ENCODE data around the gene NTRK3. TPM values are rescaled to one million over a fixed set of nuclear protein-coding genes. Genes with fewer than 3 reads are reported as not detected.

Gene NTRK3
- total RNA-seq, 1 experiment from 2014 or later, result not detected

GRCh38 chr15:88069561-88069960 lies 187.0 kb downstream of the NTRK3 start:
- ATAC-seq (no peak), DNase-seq (no peak)
- H3K9me3 ChIP-seq (ENCODE audit: low read length), result no peaks in the 10 kb centered on the region
- H3K79me2 ChIP-seq (ENCODE audit: low read length), result no peaks in the 10 kb centered on the region
- no peaks in the 10 kb centered on the region for H3K4me1 ChIP-seq (ENCODE audit: insufficient read depth, low read length)
- no peak overlapping the region for H3K27ac ChIP-seq (ENCODE audit: low read length)
- H3K36me3 ChIP-seq (ENCODE audit: low read depth, low read length), result no peaks in the 10 kb centered on the region
- POLR2A ChIA-PET (ENCODE audit: unreplicated experiment), result no interaction called here
- CTCF ChIA-PET, result no interaction called here
- intact Hi-C loops (cut with micrococcal nuclease), result no loop called here
- H2AFZ ChIP-seq (ENCODE audit: low read length), result no peak overlapping the region
- H3K4me3 ChIP-seq (ENCODE audit: low read length), result no peak overlapping the region
- BruUV-seq (replicated peaks), result no TSS peak
- TF ChIP-seq CTCF (conservative IDR thresholded peaks at IDR 0.05; ENCODE audit: low read depth, low read length) (no peak), EZH2 (IDR thresholded peaks at IDR 0.05; ENCODE audit: low read length, unreplicated experiment) (no peak), EZH2phosphoT487 (IDR thresholded peaks at IDR 0.05; ENCODE audit: borderline replicate concordance, low read length) (no peak)
- H3F3A ChIP-seq (ENCODE audit: low read length, unreplicated experiment), result no peaks in the 10 kb centered on the region
- H3K9ac ChIP-seq (ENCODE audit: low read length), result no peak overlapping the region
- H3K9me2 ChIP-seq (replicated peaks; ENCODE audit: low read length), result no peaks in the 10 kb centered on the region
- no peak overlapping the region for H3K4me2 ChIP-seq (ENCODE audit: low read length)
- no peaks in the 10 kb centered on the region for H4K20me1 ChIP-seq (ENCODE audit: low read length)
- H3K27me3 ChIP-seq (ENCODE audit: low read length), result no peaks in the 10 kb centered on the region

GRCh38 chr15:88067331-88067685 lies 189.2 kb downstream of the NTRK3 start:
- Histone ChIP-seq H3K4me1 (ENCODE audit: insufficient read depth, low read length) (no peaks in the 10 kb centered on the region), H3K36me3 (ENCODE audit: low read depth, low read length) (no peaks in the 10 kb centered on the region), H3K79me2 (ENCODE audit: low read length) (no peaks in the 10 kb centered on the region), H4K20me1 (ENCODE audit: low read length) (no peaks in the 10 kb centered on the region), H3K9me2 (replicated peaks; ENCODE audit: low read length) (no peaks in the 10 kb centered on the region), H3K4me2 (ENCODE audit: low read length) (no peak overlapping the region), H2AFZ (ENCODE audit: low read length) (no peak overlapping the region), H3K27ac (ENCODE audit: low read length) (no peak overlapping the region), H3K27me3 (ENCODE audit: low read length) (no peaks in the 10 kb centered on the region), H3K9ac (ENCODE audit: low read length) (no peak overlapping the region), H3K9me3 (ENCODE audit: low read length) (no peaks in the 10 kb centered on the region), H3K4me3 (ENCODE audit: low read length) (no peak overlapping the region), H3F3A (ENCODE audit: low read length, unreplicated experiment) (no peaks in the 10 kb centered on the region)
- BruUV-seq (replicated peaks), result no TSS peak
- no peak for ATAC-seq
- DNase-seq, result no peak
- intact Hi-C loops (cut with micrococcal nuclease), result no loop called here
- POLR2A ChIA-PET (ENCODE audit: unreplicated experiment), result no interaction called here
- CTCF ChIA-PET, result no interaction called here
- TF ChIP-seq EZH2 (IDR thresholded peaks at IDR 0.05; ENCODE audit: low read length, unreplicated experiment) (no peak), EZH2phosphoT487 (IDR thresholded peaks at IDR 0.05; ENCODE audit: borderline replicate concordance, low read length) (no peak), CTCF (conservative IDR thresholded peaks at IDR 0.05; ENCODE audit: low read depth, low read length) (no peak)

- no peaks in the 10 kb centered on the region for H3K79me2 ChIP-seq (ENCODE audit: low read length)
- ATAC-seq, result no peak
- H3K9me3 ChIP-seq (ENCODE audit: low read length), result no peaks in the 10 kb centered on the region
- CTCF ChIA-PET, result no interaction called here
- no peak for DNase-seq
- H3K9me2 ChIP-seq (replicated peaks; ENCODE audit: low read length), result no peaks in the 10 kb centered on the region
- no peaks in the 10 kb centered on the region for H3F3A ChIP-seq (ENCODE audit: low read length, unreplicated experiment)
- no peaks in the 10 kb centered on the region for H3K27me3 ChIP-seq (ENCODE audit: low read length)
- TF ChIP-seq EZH2 (IDR thresholded peaks at IDR 0.05; ENCODE audit: low read length, unreplicated experiment) (no peak), EZH2phosphoT487 (IDR thresholded peaks at IDR 0.05; ENCODE audit: borderline replicate concordance, low read length) (no peak), CTCF (conservative IDR thresholded peaks at IDR 0.05; ENCODE audit: low read depth, low read length) (no peak)
- no TSS peak for BruUV-seq (replicated peaks)
- no peak overlapping the region for H3K27ac ChIP-seq (ENCODE audit: low read length)
- H3K9ac ChIP-seq (ENCODE audit: low read length), result no peak overlapping the region
- H2AFZ ChIP-seq (ENCODE audit: low read length), result no peak overlapping the region
- H3K4me3 ChIP-seq (ENCODE audit: low read length), result no peak overlapping the region
- H3K4me2 ChIP-seq (ENCODE audit: low read length), result no peak overlapping the region
- intact Hi-C loops (cut with micrococcal nuclease), result no loop called here
- H3K4me1 ChIP-seq (ENCODE audit: insufficient read depth, low read length), result no peaks in the 10 kb centered on the region
- no peaks in the 10 kb centered on the region for H4K20me1 ChIP-seq (ENCODE audit: low read length)
- no peaks in the 10 kb centered on the region for H3K36me3 ChIP-seq (ENCODE audit: low read depth, low read length)
- POLR2A ChIA-PET (ENCODE audit: unreplicated experiment), result no interaction called here
Measured at GRCh38 chr15:88066636-88067330, 189.8 kb downstream of the NTRK3 start.

Data from PC-3 (cell line).